NCI-H187 (cell line): ENCODE results near the gene ZNF346.
"Not testable (repeated sequence)": the region's sequence is repeated elsewhere in the genome, so short reads cannot be mapped to it uniquely, and the experiment has no call there.

Experiments used
- DNase-seq, 2 experiments: peaks; one replicate each; lab custom pipeline; 2025; lab: John Stamatoyannopoulos, UW

ZNF346 gene, protein sequence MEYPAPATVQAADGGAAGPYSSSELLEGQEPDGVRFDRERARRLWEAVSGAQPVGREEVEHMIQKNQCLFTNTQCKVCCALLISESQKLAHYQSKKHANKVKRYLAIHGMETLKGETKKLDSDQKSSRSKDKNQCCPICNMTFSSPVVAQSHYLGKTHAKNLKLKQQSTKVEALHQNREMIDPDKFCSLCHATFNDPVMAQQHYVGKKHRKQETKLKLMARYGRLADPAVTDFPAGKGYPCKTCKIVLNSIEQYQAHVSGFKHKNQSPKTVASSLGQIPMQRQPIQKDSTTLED

DNA sequence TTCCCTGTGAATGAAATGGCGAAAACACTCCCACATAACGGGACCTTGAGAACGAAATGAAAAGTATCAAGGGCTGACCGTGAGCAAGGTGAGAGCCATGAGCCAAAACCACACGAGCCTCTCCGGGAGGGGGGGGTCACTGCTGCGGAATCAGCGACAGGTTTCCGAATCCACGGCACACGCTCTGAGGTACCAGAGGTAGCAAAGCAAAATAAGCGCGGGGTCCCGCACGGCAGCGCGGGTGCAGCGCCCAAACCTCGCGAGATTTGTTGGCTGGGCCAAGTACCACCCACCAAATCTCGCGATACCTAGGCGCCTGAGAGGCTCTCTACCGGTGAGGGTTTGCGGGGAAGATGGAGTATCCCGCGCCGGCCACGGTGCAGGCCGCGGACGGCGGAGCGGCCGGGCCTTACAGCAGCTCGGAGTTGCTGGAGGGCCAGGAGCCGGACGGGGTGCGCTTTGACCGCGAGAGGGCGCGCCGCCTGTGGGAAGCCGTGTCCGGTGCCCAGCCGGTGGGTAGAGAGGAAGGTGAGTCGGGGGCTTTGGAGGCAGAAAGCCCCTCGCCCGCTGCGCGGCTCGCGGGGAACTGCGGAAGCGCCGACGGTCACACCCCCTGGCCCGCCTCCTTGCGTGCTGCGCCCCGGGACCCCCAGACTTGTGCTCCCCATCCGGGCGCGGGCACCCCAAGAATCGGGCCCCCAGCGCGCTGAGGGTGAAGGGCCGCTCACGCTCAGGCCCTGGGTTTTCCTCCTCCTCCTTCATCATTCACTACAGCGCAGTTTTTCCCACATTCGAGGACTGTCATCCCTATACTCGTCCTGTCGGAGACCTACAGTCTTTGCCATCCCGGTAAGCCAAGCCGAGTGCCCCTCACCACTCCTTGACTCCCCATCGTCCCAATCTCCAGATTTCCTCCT is at the start of gene ZNF346:
Gene ZNF346 (plus strand): TSS at position 311 of the 917 bp plus-strand sequence. CDS start 43 bp downstream, at position 354.
- DNase-seq, result peak; percentile 78 to 81

DNA sequence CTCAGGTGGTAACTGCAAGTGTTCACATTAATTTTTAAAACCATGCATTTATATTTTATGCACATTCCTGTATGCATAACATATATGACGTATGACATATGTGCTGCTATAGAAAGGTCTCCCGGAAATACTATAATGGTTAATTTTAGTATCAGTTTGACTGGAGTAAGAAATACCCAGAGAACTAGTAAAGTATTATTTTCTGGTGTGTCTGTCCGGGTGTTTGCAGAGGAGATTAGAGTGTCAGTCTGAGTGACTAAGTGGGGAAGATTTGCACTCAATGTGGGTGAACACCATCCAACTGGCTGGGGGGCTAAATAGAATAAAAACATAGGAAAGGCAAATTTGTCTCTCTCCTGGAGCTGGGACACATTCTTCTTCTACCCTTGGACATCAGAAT is 42.8 kb upstream of the ZNF346 start:
- DNase-seq, result no peak

DNA sequence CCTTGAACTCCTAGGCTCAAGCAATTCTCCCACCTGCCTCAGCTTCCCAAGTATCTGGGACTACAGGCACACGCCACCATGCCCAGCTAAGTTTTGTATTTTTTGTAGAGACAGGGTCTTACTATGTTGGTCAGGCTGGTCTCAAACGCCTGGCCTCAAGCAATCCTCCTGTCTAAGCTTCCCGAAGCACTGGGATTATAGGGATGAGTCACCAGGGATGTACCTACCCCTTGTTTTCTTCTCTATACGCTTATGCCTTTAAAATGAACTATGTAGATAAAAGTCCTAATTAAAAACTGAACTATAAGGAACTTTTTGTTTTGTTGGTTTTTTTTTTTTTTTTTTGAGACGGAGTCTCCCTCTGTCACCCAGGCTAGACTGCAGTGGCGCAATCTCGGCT is 41.7 kb upstream of the ZNF346 start:
- no peak for DNase-seq

DNA sequence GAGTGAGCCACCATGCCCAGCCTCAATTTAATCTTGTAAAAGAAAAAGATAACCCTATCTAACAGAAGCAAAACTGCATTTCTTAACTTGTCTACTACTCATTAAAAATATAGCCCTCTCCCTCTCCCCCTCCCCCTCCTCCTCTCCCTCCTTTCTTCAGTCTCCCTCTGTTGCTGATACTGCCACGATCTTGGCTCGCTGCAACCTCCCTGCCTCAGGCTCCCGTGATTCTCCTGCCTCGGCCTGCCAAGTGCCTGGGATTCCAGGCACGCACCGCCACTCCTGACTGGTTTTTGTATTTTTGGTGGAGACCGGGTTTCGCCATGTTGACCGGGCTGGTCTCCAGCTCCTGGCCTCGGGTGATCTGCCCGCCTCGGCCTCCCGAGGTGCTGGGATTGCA is 39.4 kb upstream of the ZNF346 start:
- DNase-seq, result not testable (repeated sequence)

DNA sequence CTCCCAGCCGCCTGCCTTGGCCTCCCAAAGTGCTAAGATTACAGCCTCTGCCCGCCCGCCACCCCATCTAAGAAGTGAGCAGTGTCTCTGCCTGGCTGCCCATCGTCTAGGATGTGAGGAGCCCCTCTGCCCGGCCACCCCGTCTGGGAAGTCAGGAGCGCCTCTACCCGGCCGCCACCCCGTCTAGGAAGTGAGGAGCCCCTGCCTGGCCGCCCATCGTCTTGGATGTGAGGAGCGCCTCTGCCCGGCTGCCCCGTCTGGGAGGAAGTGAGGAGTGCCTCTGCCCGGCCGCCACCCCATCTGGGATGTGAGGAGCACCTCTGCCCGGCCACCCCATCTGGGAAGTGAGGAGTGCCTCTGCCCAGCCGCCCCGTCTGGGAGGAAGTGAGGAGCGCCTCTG is 38.9 kb upstream of the ZNF346 start:
- DNase-seq, result not testable (repeated sequence)

DNA sequence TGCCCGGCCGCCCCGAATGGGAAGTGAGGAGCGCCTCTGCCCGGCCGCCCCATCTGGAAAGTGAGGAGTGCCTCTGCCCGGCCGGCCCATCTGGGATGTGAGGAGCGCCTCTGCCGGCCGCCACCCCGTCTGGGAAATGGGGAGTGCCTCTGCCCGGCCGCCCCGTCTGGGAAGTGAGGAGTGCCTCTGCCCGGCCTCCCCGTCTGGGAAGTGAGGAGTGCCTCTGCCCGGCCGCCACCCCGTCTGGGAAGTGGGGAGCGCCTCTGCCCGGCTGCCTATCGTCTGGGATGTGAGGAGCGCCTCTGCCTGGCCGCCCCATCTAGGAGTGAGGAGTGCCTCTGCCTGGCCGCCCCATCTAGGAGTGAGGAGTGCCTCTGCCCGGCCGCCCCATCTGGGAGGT is 38.3 kb upstream of the ZNF346 start:
- DNase-seq, result not testable (repeated sequence)

DNA sequence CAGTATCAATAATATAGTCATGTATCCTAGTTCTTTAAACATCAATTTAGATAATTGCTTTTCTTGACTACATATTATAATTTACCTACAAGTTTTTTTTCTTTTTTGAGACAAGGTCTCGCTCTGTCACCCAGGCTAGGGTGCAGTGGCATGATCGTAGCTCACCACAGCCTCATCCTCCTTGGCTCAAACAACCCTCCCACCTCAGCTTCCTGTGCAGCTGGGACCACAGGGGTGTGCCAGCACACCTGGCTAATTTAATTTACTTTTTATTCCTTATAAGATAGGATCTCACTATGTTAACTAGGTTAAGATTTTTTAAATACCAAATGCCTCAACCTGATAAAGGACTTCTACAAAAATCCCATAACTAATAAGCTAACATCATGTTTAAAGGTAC is 37.0 kb upstream of the ZNF346 start:
- no peak for DNase-seq

DNA sequence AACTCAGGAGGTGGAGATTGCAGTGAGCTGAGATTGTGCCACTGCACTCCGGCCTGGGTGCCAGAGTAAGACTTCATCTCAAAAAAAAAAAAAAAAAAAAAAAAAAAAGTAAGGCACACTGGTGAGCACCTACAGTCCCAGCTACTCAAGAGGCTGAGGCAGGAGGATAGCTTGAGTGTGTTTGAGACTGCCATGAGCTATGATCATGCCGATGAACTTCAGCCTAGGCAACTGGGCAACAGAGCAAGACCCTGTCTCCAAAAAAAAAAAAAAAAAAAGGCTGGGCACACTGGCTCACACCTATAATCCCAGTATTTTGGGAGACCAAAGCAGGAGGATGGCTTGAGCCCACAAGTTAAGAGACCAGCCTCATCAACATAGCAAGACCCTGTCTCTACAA is 36.2 kb upstream of the ZNF346 start:
- no peak for DNase-seq

DNA sequence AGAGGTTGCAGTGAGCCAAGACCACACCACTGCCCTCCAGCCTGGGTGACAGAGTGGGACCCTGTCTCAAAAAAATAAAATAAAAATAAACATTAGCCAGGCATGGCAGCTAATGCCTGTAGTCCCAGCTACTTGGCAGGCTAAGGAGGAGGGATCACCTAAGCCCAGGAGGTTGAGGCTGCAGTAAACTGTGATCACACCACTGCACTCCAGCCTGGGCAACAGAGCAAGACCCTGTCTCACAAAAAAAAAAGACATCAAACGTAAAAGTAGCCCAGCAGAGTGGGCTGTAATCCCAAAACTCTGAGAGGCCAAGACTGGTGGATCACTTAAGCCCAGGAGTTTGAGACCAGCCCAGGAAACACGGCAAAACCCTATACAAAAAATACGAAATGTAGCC is 34.9 kb upstream of the ZNF346 start:
- DNase-seq, result no peak

DNA sequence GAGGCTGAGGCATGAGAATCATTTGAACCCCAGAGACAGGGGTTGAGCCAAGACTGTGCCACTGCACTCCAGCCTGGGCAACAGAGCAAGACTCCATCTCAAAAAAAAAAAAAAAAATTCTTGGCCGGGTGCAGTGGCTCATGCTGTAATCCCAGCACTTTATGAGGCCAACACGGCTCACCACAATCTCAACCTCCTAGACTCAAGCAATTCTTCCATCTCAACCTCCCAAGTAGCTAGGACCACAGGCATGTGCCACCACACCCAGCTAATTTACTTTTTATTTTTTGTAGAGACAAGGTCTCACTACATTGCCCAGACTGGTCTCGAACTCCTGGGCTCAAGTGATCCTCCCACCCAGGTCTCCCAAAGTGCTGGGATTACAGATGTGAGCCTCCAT is 29.4 kb upstream of the ZNF346 start:
- DNase-seq, result not testable (repeated sequence)

DNA sequence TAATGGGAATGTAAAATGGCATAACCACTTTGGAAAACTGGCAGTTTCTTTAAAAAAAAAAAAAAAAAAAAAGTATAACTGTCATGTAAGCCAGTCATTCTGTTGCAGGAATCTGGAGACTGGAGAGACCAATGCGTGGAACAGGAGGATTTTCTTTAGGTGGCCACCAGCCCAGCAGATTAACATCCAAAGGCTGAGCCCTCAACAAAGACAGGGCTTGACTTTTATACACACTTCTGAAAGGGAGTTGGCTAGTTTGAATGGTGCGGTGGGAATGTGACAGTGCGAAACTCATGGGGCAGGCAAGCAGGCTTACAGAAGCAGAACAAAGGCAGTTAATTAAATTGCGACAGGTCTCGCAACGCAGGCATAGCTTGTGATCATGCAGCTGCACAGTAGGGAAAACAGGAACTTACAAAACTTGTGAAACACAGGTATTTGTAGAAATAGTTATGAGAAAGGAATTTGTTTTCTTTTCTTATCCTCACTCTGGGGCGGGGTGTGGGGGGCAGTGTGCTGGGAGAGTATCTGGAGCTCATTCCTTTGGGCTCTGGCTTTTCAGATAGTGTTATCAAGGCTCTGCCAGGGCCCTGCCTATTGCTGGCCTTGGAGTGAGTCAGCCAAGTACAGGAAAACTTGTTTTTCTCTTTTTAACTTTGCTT is 27.9 kb upstream of the ZNF346 start:
- DNase-seq, result no peak

DNA sequence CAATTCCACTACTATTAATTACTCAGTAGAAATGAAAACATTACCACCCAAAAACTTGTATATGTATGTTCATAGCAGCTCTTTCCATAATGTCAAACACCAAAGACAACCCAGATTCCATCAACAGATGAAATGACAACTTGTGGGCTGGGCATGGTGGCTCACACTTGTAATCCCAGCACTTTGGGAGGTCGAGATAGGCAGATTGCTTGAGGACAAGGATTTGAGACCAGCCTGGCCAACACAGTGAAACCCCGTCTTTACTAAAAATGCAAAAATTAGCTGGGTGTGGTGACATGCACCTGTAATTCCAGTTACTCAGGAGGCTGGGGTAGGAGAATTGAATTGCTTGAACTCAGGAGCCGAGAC is 27.4 kb upstream of the ZNF346 start:
- no peak for DNase-seq

DNA sequence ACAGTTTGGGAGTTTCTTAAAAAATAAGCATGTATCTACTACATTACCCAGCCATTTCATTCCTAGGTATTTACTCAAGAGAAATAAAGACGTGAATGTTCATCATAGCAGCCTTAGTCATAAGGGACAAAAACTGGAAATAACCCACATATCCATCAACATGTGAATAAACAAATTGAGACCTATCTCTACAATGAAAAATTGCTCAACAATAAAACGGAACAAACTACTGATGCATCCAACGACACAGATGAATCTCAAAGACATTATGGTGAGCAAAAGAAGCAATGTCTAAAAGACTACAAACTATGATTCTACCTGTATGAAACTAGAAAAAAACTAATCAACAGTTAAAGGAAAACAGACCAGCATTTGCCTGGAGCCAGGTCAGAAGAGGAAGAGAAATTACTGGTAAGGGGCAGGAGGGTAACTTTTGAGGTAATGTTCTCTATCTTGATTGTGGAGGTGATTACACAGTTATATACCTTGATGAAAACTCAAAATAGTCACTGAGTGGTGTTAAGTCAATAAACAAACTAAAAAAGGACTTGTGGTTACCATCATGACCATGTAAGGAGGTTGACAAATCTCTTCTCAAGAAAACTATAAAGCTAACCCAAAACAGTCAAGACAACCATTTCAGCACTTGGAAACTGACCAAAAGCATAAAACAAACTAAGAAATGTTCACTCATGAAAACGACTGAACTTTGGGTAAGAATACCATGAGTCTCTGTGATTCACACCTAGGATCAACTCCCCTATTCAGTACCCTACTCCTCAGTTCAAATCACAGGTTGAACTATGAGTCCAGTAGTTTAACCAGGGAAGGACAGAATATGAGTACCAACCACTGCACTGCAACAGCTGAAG is 26.4 kb upstream of the ZNF346 start:
- no peak for DNase-seq

DNA sequence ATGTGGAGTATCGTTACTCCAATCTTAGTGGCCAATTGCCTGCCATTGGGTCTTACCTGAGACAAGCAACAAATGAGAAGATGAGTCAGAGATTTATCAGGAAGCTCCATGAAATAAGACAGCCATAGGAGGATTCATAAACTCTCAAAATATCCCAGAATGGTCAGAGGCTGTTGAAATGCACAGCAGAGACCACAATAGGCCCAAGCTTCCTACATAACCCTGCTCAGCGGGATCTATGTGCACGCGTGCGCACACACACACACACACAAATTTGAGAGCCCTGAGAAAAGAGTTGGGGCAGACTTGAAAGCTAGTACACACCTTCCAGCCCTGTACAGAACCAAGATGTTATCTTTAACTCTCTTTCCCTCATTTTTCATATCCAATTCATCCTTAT is 25.7 kb upstream of the ZNF346 start:
- no peak for DNase-seq

DNA sequence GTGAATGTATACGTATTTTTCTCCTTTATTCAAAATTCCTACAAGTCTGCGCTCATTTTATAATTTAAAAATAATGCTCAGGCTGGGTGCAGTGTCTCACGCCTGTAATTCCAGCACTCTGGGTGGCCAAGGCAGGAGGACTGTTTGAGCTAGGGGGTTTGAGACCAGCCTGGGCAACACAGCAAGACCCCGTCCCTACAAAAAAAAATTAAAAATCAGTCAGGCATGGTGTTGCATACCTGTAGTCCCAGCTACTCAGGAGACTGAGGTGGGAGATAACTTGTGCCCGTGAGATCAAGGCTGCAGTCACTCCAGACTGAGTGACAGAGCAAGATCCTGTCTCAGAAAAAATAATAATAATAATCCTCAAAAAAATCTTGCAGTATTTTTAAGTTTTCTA is 23.7 kb upstream of the ZNF346 start:
- DNase-seq, result no peak

DNA sequence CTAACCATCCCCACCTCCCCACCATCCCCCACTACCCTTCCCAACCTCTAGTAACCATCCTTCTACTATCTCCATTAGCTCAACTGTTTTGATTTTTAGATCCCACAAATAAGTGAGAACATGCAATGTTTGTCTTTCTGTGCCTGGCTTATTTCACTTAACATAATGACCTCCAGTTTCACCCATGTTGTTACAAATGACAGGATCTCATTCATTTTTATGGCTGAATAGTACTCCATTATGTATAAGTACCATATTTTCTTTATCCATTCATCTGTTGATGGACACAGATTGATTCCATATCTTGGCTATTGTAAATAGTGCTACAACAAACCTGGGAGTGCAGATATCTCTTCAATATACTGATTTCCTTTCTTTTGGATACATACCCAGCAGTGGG is 23.0 kb upstream of the ZNF346 start:
- DNase-seq, result not testable (repeated sequence)

DNA sequence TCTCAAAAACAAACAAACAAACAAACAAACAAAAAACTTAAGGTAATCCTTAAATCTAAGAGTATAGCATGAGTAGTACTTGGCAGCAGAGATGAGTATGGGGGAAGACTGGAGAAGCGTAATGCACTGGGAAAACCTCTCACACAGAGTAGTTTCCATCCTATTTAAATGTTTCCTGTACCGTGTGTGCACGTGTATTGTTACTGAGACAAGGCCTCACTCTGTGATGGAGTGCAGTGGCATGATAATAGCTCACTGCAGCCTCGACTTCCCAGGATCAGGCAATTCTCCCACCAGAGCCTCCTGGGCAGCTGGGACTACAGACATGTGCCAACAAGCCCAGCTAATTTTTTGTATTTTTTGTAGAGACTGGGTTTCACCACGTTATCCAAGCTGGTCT is 18.8 kb upstream of the ZNF346 start:
- DNase-seq, result no peak

DNA sequence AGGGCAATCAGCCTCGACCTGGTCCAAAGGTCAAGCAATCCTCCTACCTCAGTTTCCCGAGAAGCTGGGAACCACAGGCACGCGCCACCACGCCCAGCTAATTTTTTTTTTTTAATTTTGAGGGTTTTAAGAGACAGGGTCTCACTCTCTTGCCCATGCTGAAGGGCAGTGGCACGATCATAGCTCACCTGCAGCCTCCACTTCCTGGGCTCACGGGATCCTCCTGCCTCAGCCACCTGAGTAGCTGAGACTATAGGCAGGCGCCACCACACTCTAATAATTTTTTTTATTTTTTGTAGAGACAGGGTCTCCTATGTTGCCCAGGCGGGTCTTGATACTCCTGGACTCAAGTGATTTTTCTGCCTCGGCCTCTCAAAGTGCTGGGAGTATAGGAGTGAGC is 17.5 kb upstream of the ZNF346 start:
- DNase-seq, result no peak

DNA sequence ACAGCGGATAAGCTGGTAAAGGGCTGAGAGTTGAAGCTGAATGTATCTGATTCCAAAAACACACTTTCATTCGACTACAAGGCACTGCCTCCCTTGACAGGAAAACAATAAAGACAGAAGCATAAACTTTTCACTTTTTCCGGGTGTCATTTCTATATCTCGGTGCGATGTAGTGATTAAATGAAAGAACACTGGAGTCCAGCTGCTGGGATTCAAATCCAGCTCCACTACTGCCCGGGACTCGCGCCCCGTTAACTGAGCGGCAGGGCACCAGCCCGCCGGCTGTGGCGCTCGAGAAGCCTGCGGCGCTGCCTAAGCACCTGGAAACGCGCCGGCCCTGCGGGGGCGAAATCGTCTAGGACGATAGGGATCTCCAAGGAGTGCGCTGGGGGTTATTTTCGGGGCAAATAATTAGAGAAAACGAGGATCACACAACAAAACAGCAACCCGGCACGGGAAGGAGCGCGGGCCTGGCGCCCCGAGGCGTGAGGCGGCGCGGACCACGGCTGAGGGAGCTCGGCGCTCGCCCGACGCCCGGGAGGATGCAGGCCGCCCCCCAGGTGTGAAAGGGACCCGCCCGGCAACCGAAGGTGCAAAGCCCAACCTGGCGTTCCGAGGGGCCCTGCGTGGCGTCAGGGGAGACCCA is 16.8 kb upstream of the ZNF346 start:
- DNase-seq, result peak; percentile 24 to 25

DNA sequence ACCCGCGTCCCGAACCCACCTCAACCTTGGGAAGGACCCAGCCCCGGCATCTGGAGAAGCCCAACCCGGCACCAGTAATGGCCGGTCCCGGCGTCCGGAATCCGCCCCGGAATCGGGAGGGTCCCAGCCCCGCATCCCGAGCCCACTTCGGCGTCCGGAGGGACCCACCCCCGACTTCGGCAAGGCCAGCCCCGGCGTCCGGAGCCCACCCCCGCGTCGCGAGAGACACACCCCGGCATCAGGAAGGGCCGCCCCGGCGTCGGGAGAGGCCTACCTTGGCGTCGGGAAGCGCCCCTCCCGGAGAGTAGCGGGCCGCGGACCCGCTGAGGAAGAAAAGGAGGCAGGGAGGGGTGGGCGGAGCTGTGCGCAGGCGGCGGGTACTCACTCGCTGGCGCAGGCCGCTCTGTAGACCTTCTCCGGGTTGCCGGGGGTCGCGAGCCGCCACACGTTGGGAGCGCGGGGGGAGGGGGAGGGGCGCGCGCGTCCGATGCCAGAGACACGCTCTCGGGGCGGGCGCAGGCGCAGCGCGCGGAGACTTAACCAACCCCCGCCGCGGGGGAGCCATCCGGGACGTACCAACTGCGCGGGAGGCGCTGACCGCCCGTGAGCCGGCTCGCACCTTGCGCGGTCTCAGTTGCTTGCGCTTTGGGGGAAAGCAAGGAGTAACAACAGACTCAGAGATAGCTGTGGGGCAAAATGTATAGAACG is 16.1 kb upstream of the ZNF346 start, which contains the start of gene UIMC1:
Gene UIMC1 (minus strand): TSS at position 515 of the 708 bp plus-strand sequence. CDS start 24,164 bp downstream, outside the sequence.
- DNase-seq, result peak; percentile 77 to 78
